Mucosa of stomach (tissue), 1 donor: ENCODE results near the gene PPP4R1.
"Not testable (repeated sequence)": the region's sequence is repeated elsewhere in the genome, so short reads cannot be mapped to it uniquely, and the experiment has no call there.

Experiments used
- H3K27me3 ChIP-seq: one replicate; pipeline ENCODE4 v1.7.0; 2013; ENCODE audit warnings: mild to moderate bottlenecking, low read length; ENCODE audit not compliant: control insufficient read depth, insufficient read depth
- H3K36me3 ChIP-seq: one replicate; pipeline ENCODE4 v1.7.0; 2013; ENCODE audit warnings: low read length; ENCODE audit not compliant: control insufficient read depth, insufficient read depth
- H3K4me1 ChIP-seq: one replicate; pipeline ENCODE4 v1.7.0; 2013; ENCODE audit warnings: mild to moderate bottlenecking, low read length; ENCODE audit not compliant: control insufficient read depth, insufficient read depth
- H3K4me3 ChIP-seq: one replicate; pipeline ENCODE4 v1.7.0; 2013; ENCODE audit warnings: low read length
- H3K9ac ChIP-seq: one replicate; pipeline ENCODE4 v1.7.0; 2013; ENCODE audit warnings: mild to moderate bottlenecking, low read length, moderate library complexity
- H3K9me3 ChIP-seq: one replicate; pipeline ENCODE4 v1.7.0; 2013; ENCODE audit warnings: mild to moderate bottlenecking, low read length, moderate library complexity; ENCODE audit not compliant: control insufficient read depth
- donor health status: Pancreatic carcinoma.

PPP4R1 gene

GRCh38 chr18:9642799-9643462, 28.6 kb upstream of the PPP4R1 start:
- peaks cover 13% of the 10 kb centered on the region for H3K4me1 ChIP-seq
- H3K9me3 ChIP-seq, result no peaks in the 10 kb centered on the region
- no peak overlapping the region for H3K9ac ChIP-seq
- no peaks in the 10 kb centered on the region for H3K36me3 ChIP-seq
- H3K4me3 ChIP-seq, result no peak overlapping the region
- no peaks in the 10 kb centered on the region for H3K27me3 ChIP-seq

- H3K4me1 ChIP-seq, result peaks cover 13% of the 10 kb centered on the region
- not testable (repeated sequence) for H3K36me3 ChIP-seq, H3K27me3 ChIP-seq
Measured at GRCh38 chr18:9641081-9641480, 26.7 kb upstream of the PPP4R1 start.

GRCh38 chr18:9638886-9639285, 24.5 kb upstream of the PPP4R1 start:
- no peaks in the 10 kb centered on the region for H3K27me3 ChIP-seq
- H3K4me3 ChIP-seq, result no peak overlapping the region
- no peak overlapping the region for H3K9ac ChIP-seq
- H3K36me3 ChIP-seq, result no peaks in the 10 kb centered on the region
- no peaks in the 10 kb centered on the region for H3K9me3 ChIP-seq
- H3K4me1 ChIP-seq, result peaks cover 10% of the 10 kb centered on the region

More at GRCh38 chr18:9641081-9641480, 26.7 kb upstream of the PPP4R1 start:
- H3K9me3 ChIP-seq, H3K4me3 ChIP-seq, H3K9ac ChIP-seq: not testable (repeated sequence)

- Histone ChIP-seq H3K27me3 (no peaks in the 10 kb centered on the region), H3K36me3 (no peaks in the 10 kb centered on the region), H3K4me3 (no peak overlapping the region), H3K4me1 (no peaks in the 10 kb centered on the region), H3K9ac (no peak overlapping the region), H3K9me3 (no peaks in the 10 kb centered on the region)
Measured at GRCh38 chr18:9637036-9637767, 22.8 kb upstream of the PPP4R1 start.

GRCh38 chr18:9634856-9635255, 20.5 kb upstream of the PPP4R1 start:
- Histone ChIP-seq H3K36me3 (no peaks in the 10 kb centered on the region), H3K4me3 (no peak overlapping the region)

GRCh38 chr18:9631814-9632496, 17.6 kb upstream of the PPP4R1 start:
- Histone ChIP-seq H3K4me3 (no peak overlapping the region), H3K9me3 (no peaks in the 10 kb centered on the region), H3K4me1 (no peaks in the 10 kb centered on the region), H3K27me3 (no peaks in the 10 kb centered on the region), H3K36me3 (no peaks in the 10 kb centered on the region), H3K9ac (no peak overlapping the region)

More at GRCh38 chr18:9634856-9635255, 20.5 kb upstream of the PPP4R1 start:
- no peaks in the 10 kb centered on the region for H3K27me3 ChIP-seq
- no peak overlapping the region for H3K9ac ChIP-seq
- H3K9me3 ChIP-seq, result no peaks in the 10 kb centered on the region
- H3K4me1 ChIP-seq, result no peaks in the 10 kb centered on the region

- Histone ChIP-seq H3K9me3 (no peaks in the 10 kb centered on the region), H3K36me3 (no peaks in the 10 kb centered on the region), H3K4me3 (no peak overlapping the region), H3K4me1 (no peaks in the 10 kb centered on the region), H3K9ac (no peak overlapping the region), H3K27me3 (no peaks in the 10 kb centered on the region)
Measured at GRCh38 chr18:9630444-9630843, 16.1 kb upstream of the PPP4R1 start.

GRCh38 chr18:9629709-9630108, 15.3 kb upstream of the PPP4R1 start:
- H3K9ac ChIP-seq, result no peak overlapping the region
- no peaks in the 10 kb centered on the region for H3K9me3 ChIP-seq
- H3K27me3 ChIP-seq, result no peaks in the 10 kb centered on the region
- H3K4me3 ChIP-seq, result no peak overlapping the region
- H3K4me1 ChIP-seq, result no peaks in the 10 kb centered on the region
- no peaks in the 10 kb centered on the region for H3K36me3 ChIP-seq

- Histone ChIP-seq H3K9me3 (no peaks in the 10 kb centered on the region), H3K4me3 (no peak overlapping the region), H3K4me1 (no peaks in the 10 kb centered on the region), H3K9ac (no peak overlapping the region), H3K27me3 (no peaks in the 10 kb centered on the region), H3K36me3 (no peaks in the 10 kb centered on the region)
Measured at GRCh38 chr18:9628984-9629383, 14.6 kb upstream of the PPP4R1 start.

- Histone ChIP-seq H3K9me3 (no peaks in the 10 kb centered on the region), H3K4me1 (no peaks in the 10 kb centered on the region), H3K9ac (no peak overlapping the region), H3K36me3 (no peaks in the 10 kb centered on the region), H3K4me3 (no peak overlapping the region), H3K27me3 (no peaks in the 10 kb centered on the region)
Measured at GRCh38 chr18:9627642-9628041, 13.3 kb upstream of the PPP4R1 start.

GRCh38 chr18:9619990-9620389, 5.6 kb upstream of the PPP4R1 start:
- Histone ChIP-seq H3K27me3 (no peaks in the 10 kb centered on the region), H3K36me3 (no peaks in the 10 kb centered on the region), H3K9me3 (no peaks in the 10 kb centered on the region), H3K4me1 (peaks cover 16% of the 10 kb centered on the region), H3K9ac (no peak overlapping the region), H3K4me3 (no peak overlapping the region)

GRCh38 chr18:9619545-9619944, 5.2 kb upstream of the PPP4R1 start:
- no peak overlapping the region for H3K9ac ChIP-seq
- H3K4me3 ChIP-seq, result no peak overlapping the region
- peaks cover 16% of the 10 kb centered on the region for H3K4me1 ChIP-seq
- H3K9me3 ChIP-seq, result no peaks in the 10 kb centered on the region
- H3K27me3 ChIP-seq, result no peaks in the 10 kb centered on the region
- no peaks in the 10 kb centered on the region for H3K36me3 ChIP-seq
